ENCODE data around the gene PIM3.

GRCh38 chr22:49942565-49943404, 17.8 kb upstream of the PIM3 start:
- TF ChIP-seq NFYB (CRISPR knock-in tag; conservative IDR thresholded peaks at IDR 0.05; ENCODE audit: low read depth) (no peak), NR1H2 (CRISPR knock-in tag; IDR thresholded peaks at IDR 0.05) (no peak), CTCF (IDR thresholded peaks at IDR 0.05) (no peak), RELA (CRISPR knock-in tag; IDR thresholded peaks at IDR 0.05; ENCODE audit: borderline replicate concordance) (no peak), NFE2L1 (CRISPR knock-in tag; IDR thresholded peaks at IDR 0.05) (no peak), SP1 (CRISPR knock-in tag; conservative IDR thresholded peaks at IDR 0.05) (no peak), ATF3 (CRISPR knock-in tag; conservative IDR thresholded peaks at IDR 0.05) (no peak), MAX (CRISPR knock-in tag; IDR thresholded peaks at IDR 0.05) (no peak)
- TF ChIP-seq, protein P1, sequence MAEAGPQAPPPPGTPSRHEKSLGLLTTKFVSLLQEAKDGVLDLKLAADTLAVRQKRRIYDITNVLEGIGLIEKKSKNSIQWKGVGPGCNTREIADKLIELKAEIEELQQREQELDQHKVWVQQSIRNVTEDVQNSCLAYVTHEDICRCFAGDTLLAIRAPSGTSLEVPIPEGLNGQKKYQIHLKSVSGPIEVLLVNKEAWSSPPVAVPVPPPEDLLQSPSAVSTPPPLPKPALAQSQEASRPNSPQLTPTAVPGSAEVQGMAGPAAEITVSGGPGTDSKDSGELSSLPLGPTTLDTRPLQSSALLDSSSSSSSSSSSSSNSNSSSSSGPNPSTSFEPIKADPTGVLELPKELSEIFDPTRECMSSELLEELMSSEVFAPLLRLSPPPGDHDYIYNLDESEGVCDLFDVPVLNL (CRISPR knock-in tag; IDR thresholded peaks at IDR 0.05; ENCODE audit: borderline replicate concordance, low read depth) = no peak
